ENCODE data around the gene MANBA. TPM values are rescaled to one million over a fixed set of nuclear protein-coding genes. Genes with fewer than 3 reads are reported as not detected.

The MANBA gene
- total RNA-seq, 1 experiment from 2014 or later = 4.0 TPM

DNA sequence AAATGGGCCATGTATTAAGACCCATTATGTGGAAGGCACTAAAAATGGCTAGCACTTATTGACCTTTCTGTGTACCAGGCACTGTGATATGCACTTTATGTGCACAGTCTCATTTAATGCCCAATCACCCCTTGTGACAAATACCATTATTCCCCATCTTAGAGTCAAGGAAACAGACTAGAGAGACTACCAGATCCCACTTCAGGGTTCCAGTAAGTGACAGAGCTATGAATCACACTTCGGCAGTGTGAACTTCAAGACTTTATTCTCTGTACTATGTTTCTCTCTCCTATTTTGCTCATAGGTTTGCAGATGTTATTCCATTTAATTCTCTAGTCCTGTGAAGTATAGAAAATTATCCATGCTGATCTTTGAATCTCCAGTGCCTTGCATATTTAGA, 152.6 kb downstream of the MANBA start:
- intact Hi-C loops (cut with micrococcal nuclease; ENCODE audit: unreplicated experiment) = no loop called here
- no TSS peak for BruUV-seq (replicated peaks)
- H3K4me3 ChIP-seq (ENCODE audit: low read depth, low read length, poor library complexity, severe bottlenecking) = no peak overlapping the region
- ChIA-PET POLR2A (ENCODE audit: low non-redundant PET) (no interaction called here), CTCF (no interaction called here)
- TF ChIP-seq EZH2 (IDR thresholded peaks at IDR 0.05; ENCODE audit: borderline replicate concordance, low read depth, low read length, poor library complexity, severe bottlenecking) = no peak
- no peak for TF ChIP-seq CTCF (conservative IDR thresholded peaks at IDR 0.05; ENCODE audit: low read depth, low read length)
- no peaks in the 10 kb centered on the region for H3K4me1 ChIP-seq (ENCODE audit: insufficient read depth, low read length, poor library complexity, severe bottlenecking)
- H3K27me3 ChIP-seq (replicated peaks; ENCODE audit: insufficient read depth, low read depth, low read length, poor library complexity) = no peaks in the 10 kb centered on the region
- peaks cover 5% of the 10 kb centered on the region for H3K36me3 ChIP-seq (ENCODE audit: insufficient read depth, low read length, poor library complexity, severe bottlenecking)
- DNase-seq (ENCODE audit: low spot score) = no peak
- no peaks in the 10 kb centered on the region for H3K9me3 ChIP-seq (ENCODE audit: low read depth, low read length, poor library complexity, severe bottlenecking)
- no peak overlapping the region for H3K27ac ChIP-seq (ENCODE audit: low read depth, low read length, poor library complexity, severe bottlenecking)

GRCh38 chr4:102606846-102607450, 153.8 kb downstream of the MANBA start:
- no TSS peak for BruUV-seq (replicated peaks)
- Histone ChIP-seq H3K27me3 (replicated peaks; ENCODE audit: insufficient read depth, low read depth, low read length, poor library complexity) (no peaks in the 10 kb centered on the region), H3K9me3 (ENCODE audit: low read depth, low read length, poor library complexity, severe bottlenecking) (no peaks in the 10 kb centered on the region), H3K36me3 (ENCODE audit: insufficient read depth, low read length, poor library complexity, severe bottlenecking) (peaks cover 5% of the 10 kb centered on the region), H3K4me1 (ENCODE audit: insufficient read depth, low read length, poor library complexity, severe bottlenecking) (no peaks in the 10 kb centered on the region), H3K4me3 (ENCODE audit: low read depth, low read length, poor library complexity, severe bottlenecking) (no peak overlapping the region), H3K27ac (ENCODE audit: low read depth, low read length, poor library complexity, severe bottlenecking) (no peak overlapping the region)
- intact Hi-C loops (cut with micrococcal nuclease; ENCODE audit: unreplicated experiment) = no loop called here
- no peak for DNase-seq (ENCODE audit: low spot score)
- TF ChIP-seq EZH2 (IDR thresholded peaks at IDR 0.05; ENCODE audit: borderline replicate concordance, low read depth, low read length, poor library complexity, severe bottlenecking) (no peak), CTCF (conservative IDR thresholded peaks at IDR 0.05; ENCODE audit: low read depth, low read length) (no peak)
- POLR2A ChIA-PET (ENCODE audit: low non-redundant PET) = interaction anchor here (0.6 kb wide), 1 partner anchor 187 kb away, joined by 13 read pairs; no protein-coding TSS in a partner anchor
- CTCF ChIA-PET = no interaction called here

DNA sequence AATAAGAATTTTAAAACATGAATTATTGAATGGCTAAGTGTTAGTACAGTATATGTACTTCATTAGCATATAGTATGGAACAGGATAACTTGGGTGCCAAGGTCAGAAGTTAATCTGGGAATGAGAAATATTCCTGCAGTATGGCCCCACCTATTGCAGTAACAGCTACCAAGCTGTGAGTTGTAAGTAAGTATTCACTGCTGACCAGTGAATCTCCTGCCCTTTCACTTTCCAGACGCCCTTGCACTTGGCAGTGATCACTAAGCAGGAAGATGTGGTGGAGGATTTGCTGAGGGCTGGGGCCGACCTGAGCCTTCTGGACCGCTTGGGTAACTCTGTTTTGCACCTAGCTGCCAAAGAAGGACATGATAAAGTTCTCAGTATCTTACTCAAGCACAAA, 154.5 kb downstream of the MANBA start:
- POLR2A ChIA-PET (ENCODE audit: low non-redundant PET) = interaction anchor here (0.6 kb wide), 1 partner anchor 186 kb away, joined by 13 read pairs; no protein-coding TSS in a partner anchor
- no peak for TF ChIP-seq EZH2 (IDR thresholded peaks at IDR 0.05; ENCODE audit: borderline replicate concordance, low read depth, low read length, poor library complexity, severe bottlenecking)
- no peak for TF ChIP-seq CTCF (conservative IDR thresholded peaks at IDR 0.05; ENCODE audit: low read depth, low read length)
- intact Hi-C loops (cut with micrococcal nuclease; ENCODE audit: unreplicated experiment) = no loop called here

More for the DNA sequence above, 154.5 kb downstream of the MANBA start:
- no peaks in the 10 kb centered on the region for H3K9me3 ChIP-seq (ENCODE audit: low read depth, low read length, poor library complexity, severe bottlenecking)
- peaks cover 3% of the 10 kb centered on the region for H3K36me3 ChIP-seq (ENCODE audit: insufficient read depth, low read length, poor library complexity, severe bottlenecking)
- H3K27ac ChIP-seq (ENCODE audit: low read depth, low read length, poor library complexity, severe bottlenecking) = no peak overlapping the region
- no TSS peak for BruUV-seq (replicated peaks)
- H3K27me3 ChIP-seq (replicated peaks; ENCODE audit: insufficient read depth, low read depth, low read length, poor library complexity) = no peaks in the 10 kb centered on the region
- no peak overlapping the region for H3K4me3 ChIP-seq (ENCODE audit: low read depth, low read length, poor library complexity, severe bottlenecking)
- CTCF ChIA-PET = no interaction called here
- no peak for DNase-seq (ENCODE audit: low spot score)
- no peaks in the 10 kb centered on the region for H3K4me1 ChIP-seq (ENCODE audit: insufficient read depth, low read length, poor library complexity, severe bottlenecking)
